Activated CD4-positive, alpha-beta T cell treated with anti-CD3 and anti-CD28 coated beads, Interleukin-2, amount 50 U/mL, for 16 hours (primary cell): ENCODE results near the gene SLC44A2.

Experiments
- DNase-seq: peaks from one replicate; pipeline ENCODE4 v3.0.0-alpha.2; 2020

Gene SLC44A2

DNA sequence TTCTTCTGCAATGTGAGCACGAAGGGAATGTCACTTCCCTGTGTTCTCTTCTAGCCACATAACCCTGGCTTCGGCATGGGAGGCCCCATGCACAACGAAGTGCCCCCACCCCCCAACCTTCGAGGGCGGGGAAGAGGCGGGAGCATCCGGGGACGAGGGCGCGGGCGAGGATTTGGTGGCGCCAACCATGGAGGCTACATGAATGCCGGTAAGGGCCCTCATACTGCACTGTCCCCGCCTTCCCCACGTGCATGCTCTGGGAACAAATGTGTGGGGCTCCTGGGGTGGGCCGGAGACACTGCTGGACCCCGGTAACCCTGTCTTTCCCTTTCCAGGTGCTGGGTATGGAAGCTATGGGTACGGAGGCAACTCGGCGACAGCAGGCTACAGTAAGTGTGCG lies 58.2 kb downstream of the SLC44A2 start:
- DNase-seq: no peak

DNA sequence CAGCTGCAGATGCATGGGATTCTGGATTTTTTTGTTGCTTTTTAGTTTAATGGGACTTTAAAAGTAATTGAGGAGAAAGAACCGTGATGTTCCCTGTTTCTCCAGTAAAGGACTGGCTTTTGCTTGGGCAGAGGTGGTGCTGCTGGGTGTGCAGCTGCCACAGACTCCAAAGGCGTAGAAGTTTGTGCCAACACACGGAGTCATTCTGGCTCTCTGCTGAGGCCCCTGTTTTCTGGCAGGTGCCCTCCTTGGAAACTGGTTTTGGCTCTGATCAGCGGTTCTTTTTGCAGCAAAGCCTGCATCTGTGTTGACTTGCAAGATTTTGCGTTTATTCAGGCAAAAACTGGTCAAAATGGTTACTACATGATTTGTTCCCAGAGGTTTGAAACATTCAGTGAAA lies 59.9 kb downstream of the SLC44A2 start:
- DNase-seq: no peak

DNA sequence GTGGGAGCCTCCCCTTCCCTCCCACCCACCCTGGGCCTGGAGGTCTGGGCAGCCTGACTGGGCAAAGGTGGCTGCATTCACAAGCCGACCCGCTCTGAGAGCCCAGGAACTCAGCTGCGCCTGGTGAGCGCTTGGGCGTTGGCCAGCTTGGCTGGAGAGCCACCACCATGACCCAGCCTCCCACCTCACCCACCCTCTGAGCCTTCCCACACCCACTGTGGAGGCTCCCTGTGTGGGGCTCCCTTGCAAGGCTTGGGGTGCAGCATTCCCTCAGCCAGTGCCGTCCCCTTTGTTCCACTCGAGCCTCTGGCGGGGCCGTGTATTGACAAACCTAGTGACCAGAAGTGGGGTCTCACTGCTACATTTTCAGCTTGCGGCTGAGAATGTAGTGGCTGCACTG lies 60.8 kb downstream of the SLC44A2 start:
- no peak for DNase-seq

DNA sequence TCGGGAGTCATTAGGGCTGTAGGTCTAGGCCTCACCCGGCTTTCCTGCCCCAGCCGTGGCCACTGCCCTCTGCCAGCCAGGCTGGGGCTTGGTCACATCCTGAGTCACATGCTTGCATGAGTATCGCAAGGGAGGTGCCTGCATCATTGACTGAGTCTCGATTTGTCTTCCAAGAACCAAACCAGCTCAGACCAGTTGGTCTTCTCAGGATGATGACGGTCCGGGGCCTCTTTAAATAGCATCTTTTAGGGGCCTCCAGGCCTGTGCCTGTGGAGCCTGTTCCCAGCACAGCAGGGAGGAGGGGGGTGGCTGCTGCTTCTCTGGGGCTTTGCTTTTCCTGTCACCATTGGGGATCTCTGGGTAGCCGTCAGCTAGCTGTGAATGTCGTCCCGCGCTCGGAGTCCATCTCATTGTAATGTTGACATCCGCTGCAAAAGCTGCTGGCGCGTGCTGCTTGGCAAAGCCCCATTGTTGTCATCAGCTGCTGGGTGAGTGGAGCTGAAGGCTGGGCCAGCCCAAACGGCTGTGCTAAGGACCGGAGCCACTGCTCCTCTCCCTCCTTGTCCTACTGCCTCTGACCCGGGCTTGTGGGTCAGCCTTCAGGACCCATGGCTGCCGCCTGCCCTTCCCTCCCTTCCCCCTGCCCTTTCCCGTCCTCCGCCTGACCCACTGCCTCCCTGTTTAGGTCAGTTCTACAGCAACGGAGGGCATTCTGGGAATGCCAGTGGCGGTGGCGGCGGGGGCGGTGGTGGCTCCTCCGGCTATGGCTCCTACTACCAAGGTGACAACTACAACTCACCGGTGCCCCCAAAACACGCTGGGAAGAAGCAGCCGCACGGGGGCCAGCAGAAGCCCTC lies 61.5 kb downstream of the SLC44A2 start:
- no peak for DNase-seq

DNA sequence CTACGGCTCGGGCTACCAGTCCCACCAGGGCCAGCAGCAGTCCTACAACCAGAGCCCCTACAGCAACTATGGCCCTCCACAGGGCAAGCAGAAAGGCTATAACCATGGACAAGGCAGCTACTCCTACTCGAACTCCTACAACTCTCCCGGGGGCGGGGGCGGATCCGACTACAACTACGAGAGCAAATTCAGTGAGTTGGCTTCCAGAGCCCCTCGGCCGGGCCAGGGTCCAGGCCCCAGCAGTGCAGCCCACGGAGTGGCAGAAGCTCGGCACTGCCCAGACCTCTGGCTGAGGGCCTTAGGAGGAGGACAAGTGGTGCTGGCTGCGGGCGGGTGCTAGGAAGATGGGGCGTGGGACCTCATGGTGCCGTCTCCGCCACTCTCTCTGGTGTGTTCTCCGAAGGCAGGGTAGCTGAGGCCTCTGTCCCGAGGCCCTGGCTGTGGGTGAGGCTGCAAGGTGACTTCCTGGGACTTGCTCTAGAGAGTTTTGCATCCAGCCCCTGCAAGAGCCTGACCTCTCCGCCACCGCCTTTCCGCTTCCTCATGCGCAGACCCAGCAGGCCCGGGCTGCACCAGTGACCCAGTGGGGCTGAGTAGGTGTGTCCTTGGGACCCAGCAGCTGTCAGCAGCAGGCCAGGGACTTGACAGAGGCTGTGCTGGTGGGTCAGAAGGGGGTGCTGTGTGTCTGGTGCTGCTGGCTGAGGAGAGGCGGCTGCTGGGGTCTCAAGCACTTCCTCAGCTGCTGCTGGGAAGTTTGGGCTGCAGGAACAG lies 62.4 kb downstream of the SLC44A2 start:
- DNase-seq: no peak

DNA sequence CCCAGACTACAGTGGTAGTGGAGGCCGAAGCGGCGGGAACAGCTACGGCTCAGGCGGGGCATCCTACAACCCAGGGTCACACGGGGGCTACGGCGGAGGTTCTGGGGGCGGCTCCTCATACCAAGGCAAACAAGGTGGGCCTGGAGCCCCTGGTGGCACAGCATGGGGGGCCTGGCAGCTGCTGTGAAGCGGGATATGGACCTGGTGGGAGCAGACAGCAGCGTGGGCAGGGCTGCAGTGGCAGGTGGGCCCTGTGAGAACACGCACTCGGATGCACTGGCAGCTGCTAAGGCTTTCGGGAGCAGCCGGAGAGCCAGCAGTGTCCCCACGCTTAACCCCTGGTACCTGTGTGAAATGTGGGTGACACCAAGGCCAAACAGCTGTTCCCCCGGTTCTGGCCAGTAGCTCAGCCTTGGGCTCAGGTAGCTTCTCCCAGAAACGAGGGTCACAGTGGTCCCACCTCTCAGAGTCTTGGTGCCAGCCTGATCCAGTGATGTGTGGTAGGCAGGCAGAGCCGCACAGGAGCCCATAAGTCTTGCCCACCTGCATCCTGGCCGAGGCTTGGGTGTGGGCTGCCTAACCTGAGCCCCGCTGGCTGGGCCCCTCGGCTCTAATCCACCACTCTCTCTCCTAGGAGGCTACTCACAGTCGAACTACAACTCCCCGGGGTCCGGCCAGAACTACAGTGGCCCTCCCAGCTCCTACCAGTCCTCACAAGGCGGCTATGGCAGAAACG lies 63.4 kb downstream of the SLC44A2 start:
- no peak for DNase-seq

DNA sequence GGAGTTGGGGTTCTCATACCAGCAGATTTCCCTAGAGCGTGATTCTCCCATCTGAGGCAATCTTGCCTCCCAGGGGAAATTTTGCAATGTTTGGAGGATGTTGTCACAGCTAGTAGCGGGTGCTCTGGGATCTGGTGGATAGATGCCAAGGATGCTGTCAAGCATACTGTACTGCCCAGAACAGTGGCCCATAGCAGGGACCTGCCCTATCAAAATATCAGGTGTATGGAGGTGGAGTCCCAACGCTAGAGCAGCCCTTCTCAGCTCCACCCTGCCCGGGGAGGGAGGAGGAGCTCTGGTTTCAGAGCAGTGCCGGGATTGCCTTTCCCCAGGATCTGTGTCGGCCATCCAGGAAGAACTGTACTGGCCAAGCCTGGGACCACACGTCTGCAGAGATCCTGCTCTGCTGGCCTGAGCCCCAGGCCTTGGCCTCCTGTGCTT lies 65.0 kb downstream of the SLC44A2 start:
- DNase-seq: no peak

DNA sequence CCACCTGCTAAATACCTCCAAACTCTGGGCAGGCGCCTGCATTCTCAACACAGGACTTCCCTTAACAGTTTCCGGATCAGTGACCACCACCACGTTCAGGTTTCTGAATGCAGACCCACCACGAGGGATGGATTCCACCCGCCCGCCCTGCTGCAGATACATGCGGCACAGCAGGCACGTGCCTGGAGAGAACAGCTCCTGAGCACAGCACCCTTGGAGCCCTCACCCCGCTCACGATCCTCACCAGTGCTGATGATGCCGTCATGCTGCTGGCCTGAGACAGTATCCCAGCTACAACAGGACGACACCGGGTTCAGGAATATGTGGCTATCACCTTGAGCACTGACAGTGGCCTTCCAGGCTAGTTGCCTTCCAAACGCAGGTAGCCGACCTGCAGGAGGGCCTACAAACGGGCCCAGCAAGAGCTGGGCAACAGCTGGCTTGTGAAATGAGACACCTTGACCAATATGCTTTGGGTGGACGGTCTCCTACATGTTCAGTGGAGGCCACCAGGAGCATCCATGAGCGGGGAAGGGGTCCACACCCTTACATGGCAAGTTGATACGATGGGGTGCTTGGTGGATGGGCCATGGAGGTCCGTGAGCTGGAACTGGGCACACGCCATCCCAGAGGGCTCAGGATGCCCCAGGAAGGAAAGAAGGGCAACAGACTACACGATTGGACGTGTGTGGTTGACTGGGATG lies 66.0 kb downstream of the SLC44A2 start:
- DNase-seq: no peak

DNA sequence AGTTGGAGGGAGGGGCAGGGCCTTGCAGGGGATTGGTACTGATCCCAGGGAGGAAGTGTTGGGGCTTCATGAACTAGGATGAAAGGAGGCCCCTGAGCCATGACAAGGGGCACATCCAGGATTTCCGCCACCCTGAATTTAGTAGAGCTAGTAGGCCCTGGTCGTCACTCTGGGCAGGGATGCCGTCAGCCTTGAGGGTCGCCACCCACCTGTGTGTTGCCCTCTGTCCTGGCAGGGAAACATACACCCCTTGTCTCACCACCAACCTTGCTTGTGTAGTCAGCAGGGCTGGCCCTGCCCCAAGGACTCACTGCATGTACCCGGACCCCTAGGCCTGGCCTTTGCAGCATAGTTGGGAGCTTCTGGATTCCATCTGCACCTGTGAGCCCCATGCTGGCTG lies 66.5 kb downstream of the SLC44A2 start:
- no peak for DNase-seq

DNA sequence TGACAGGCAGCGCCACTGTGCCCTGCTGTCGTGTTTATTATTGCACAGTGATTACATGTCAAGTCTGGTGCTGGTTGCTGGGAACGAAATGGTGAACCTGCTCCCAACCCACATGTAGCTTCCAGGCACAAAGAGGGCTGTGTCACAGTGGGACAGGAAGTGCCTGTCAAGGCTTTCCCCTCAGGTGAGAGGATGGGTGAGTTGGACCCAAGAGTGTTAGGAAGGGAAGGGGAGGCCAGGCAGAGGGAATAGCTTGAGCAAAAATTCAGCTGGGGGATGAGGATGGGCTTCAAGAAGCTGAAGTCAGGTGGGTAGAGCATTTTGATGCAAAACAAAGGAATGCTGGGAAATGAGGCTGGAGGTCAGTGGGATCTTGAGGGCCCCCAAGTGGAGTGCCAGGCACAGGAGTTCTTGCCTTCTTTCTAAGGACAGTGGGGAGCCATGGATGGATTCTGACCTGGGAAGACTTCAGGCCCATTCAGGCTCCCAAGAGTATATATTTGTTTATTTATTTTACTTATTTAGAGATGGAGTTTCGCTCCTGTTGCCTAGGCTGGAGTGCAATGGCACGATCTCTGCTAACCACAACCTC lies 67.4 kb downstream of the SLC44A2 start:
- no peak for DNase-seq
